ENCODE data around the gene USP50. TPM values are rescaled to one million over a fixed set of nuclear protein-coding genes. Genes with fewer than 3 reads are reported as not detected.
"Not testable (repeated sequence)": the region's sequence is repeated elsewhere in the genome, so short reads cannot be mapped to it uniquely, and the experiment has no call there.

Gene USP50
- total RNA-seq, 1 donor from 2014 or later, result not detected

DNA sequence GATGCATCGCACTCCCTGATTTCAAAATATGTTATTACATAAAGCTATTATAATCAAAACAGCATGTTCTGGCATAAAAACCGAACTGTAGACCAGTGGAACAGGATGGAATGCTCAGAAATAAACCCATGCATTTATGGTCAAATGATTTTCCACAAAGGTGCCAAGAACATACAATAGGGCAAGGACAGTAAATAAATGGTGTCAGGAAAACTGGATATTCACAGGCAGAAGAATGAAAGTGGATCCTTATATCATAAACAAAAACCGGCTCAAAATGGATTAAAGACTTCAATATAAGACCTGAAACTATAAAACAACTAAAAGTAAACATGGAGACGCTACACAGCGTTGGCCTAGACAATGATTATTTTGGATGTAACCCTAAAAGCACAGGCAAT is 22.6 kb downstream of the USP50 start:
- TF ChIP-seq, protein P1, sequence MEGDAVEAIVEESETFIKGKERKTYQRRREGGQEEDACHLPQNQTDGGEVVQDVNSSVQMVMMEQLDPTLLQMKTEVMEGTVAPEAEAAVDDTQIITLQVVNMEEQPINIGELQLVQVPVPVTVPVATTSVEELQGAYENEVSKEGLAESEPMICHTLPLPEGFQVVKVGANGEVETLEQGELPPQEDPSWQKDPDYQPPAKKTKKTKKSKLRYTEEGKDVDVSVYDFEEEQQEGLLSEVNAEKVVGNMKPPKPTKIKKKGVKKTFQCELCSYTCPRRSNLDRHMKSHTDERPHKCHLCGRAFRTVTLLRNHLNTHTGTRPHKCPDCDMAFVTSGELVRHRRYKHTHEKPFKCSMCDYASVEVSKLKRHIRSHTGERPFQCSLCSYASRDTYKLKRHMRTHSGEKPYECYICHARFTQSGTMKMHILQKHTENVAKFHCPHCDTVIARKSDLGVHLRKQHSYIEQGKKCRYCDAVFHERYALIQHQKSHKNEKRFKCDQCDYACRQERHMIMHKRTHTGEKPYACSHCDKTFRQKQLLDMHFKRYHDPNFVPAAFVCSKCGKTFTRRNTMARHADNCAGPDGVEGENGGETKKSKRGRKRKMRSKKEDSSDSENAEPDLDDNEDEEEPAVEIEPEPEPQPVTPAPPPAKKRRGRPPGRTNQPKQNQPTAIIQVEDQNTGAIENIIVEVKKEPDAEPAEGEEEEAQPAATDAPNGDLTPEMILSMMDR (IDR thresholded peaks at IDR 0.05; ENCODE audit: insufficient read depth, low read length, poor library complexity, severe bottlenecking), result no peak
- Histone ChIP-seq H3K36me3 (ENCODE audit: control insufficient read depth, insufficient read depth, low read length) (no peaks in the 10 kb centered on the region), H3K4me3 (ENCODE audit: low read depth, low read length) (no peak overlapping the region), H3K27me3 (ENCODE audit: control insufficient read depth, insufficient read depth, low read length) (no peaks in the 10 kb centered on the region)
- no peak for DNase-seq (ENCODE audit: low read depth)

DNA sequence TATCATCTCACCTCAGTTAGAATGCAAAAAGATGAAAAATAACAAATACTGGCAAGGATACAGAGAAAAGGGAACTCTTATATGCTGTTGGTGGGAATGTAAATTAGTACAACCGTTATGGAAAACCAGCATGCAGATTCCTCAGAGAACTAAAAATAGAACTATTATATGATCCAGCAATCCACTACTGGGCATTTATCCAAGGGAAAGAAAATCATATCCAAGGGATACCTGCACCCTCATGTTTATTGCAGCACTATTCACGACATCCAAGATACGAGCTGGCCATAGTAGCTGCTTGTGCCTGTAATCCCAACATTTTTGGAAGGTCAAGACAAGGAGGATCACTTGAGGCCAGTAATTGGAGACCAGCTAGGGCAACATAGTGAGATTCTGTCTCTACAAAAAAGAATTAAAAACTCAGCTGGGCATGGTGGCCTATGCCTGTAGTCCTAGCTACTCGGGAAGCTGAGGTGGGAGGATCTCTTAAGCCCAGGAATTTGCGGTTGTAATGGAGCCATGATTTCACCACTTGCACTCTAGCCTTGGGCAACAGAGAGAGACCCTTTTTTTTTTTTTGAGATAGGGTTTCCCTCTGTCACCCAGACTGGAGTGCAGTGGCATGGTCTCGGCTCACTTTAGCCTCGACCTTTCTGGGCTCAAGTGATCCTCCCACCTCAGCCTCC is 26.6 kb downstream of the USP50 start:
- Histone ChIP-seq H3K27me3 (ENCODE audit: control insufficient read depth, insufficient read depth, low read length) (no peaks in the 10 kb centered on the region), H3K36me3 (ENCODE audit: control insufficient read depth, insufficient read depth, low read length) (no peaks in the 10 kb centered on the region), H3K4me3 (ENCODE audit: low read depth, low read length) (no peak overlapping the region)
- DNase-seq (ENCODE audit: low read depth), result no peak
- TF ChIP-seq, protein P1 (IDR thresholded peaks at IDR 0.05; ENCODE audit: insufficient read depth, low read length, poor library complexity, severe bottlenecking), result no peak

DNA sequence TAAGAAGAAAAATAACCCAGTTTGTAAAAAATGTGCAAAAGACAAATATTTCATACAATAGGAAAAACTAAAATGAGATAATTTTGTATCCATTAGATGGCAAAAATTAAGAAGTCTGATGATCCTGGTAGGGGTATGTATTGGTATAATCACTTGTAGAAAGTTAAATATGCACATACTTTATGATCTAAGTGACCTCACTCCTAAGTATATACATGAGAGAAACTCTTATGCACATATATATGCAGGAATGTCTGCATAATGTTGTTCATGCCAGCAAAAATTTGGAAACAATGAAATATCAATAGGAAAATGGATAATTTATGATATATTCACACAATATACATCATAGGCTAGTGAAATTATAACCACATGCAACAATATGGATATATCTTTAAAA is 33.5 kb downstream of the USP50 start:
- TF ChIP-seq, protein P1 (IDR thresholded peaks at IDR 0.05; ENCODE audit: insufficient read depth, low read length, poor library complexity, severe bottlenecking), result no peak
- no peaks in the 10 kb centered on the region for H3K36me3 ChIP-seq (ENCODE audit: control insufficient read depth, insufficient read depth, low read length)
- no peak for DNase-seq (ENCODE audit: low read depth)

DNA sequence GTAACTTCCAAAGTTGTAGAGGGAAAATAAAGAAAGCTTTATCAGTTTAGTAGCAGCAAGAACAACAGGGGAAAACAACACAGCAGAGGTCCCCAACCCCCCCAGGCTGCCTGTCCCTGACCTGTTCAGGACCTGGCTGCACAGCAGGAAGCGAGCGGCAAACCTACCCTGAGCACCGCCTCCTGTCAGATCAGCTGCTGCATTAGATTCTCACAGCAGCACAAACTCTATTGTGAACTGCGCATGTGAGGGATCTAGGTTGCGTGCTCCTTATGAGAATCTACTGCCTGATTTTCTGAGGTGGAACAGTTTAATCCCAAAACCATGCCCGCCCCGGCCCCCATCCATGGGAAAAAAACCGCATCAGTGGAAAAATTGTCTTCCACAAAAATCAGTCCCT is 40.3 kb downstream of the USP50 start:
- TF ChIP-seq, protein P1 (IDR thresholded peaks at IDR 0.05; ENCODE audit: insufficient read depth, low read length, poor library complexity, severe bottlenecking), result no peak
- Histone ChIP-seq H3K36me3 (ENCODE audit: control insufficient read depth, insufficient read depth, low read length) (no peaks in the 10 kb centered on the region), H3K27me3 (ENCODE audit: control insufficient read depth, insufficient read depth, low read length) (no peaks in the 10 kb centered on the region), H3K4me3 (ENCODE audit: low read depth, low read length) (no peak overlapping the region)
- DNase-seq (ENCODE audit: low read depth), result no peak

More for the DNA sequence above, 33.5 kb downstream of the USP50 start:
- no peaks in the 10 kb centered on the region for H3K27me3 ChIP-seq (ENCODE audit: control insufficient read depth, insufficient read depth, low read length)
- H3K4me3 ChIP-seq (ENCODE audit: low read depth, low read length), result no peak overlapping the region

DNA sequence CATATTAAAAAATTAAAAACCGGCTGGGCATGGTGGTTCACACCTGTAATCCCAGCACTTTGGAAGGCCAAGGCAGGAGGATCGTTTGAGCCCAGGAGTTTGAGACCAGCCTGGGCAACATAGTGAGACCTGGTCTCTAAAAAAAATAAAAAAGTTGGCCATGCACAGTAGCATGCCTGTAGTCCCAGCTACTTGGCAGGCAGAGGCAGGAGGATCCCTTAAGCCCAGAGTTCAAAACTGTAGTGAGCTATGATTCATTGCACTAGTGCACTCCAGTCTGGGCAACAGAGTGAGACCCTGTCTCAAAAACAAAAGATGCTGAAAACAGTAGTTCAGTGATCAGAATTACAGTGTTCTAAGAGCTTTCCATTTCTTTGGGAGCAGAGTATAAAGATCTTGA is 40.8 kb downstream of the USP50 start:
- not testable (repeated sequence) for H3K27me3 ChIP-seq (ENCODE audit: control insufficient read depth, insufficient read depth, low read length); DNase-seq (ENCODE audit: low read depth); H3K36me3 ChIP-seq (ENCODE audit: control insufficient read depth, insufficient read depth, low read length); H3K4me3 ChIP-seq (ENCODE audit: low read depth, low read length)

DNA sequence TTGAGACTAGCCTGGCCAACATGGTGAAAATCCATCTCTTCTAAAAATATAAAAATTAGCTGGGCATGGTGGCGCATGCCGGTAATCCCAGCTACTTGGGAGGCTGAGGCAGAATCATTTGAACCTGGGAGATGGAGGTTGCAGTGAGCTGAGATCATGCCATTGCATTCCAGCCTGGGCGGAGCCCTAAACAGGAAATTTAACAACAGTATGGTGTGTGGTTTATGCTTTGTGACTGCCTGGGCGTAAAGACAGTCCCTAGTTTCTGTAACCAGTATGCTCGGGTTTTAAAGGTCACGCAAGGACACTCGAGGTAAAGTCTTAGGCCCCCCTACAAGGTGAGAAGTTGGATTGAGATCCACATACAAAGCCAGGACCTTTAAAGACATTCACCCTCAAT is 43.3 kb downstream of the USP50 start:
- Histone ChIP-seq H3K4me3 (ENCODE audit: low read depth, low read length) (no peak overlapping the region), H3K27me3 (ENCODE audit: control insufficient read depth, insufficient read depth, low read length) (no peaks in the 10 kb centered on the region), H3K36me3 (ENCODE audit: control insufficient read depth, insufficient read depth, low read length) (no peaks in the 10 kb centered on the region)
- TF ChIP-seq, protein P1 (IDR thresholded peaks at IDR 0.05; ENCODE audit: insufficient read depth, low read length, poor library complexity, severe bottlenecking), result no peak
- no peak for DNase-seq (ENCODE audit: low read depth)

Data from kidney epithelial cell (primary cell).